Measurements from ENCODE around the gene TMEM88. TPM values are rescaled to one million over a fixed set of nuclear protein-coding genes. Genes with fewer than 3 reads are reported as not detected.

The TMEM88 gene
- total RNA-seq = 1.9 TPM

GRCh38 chr17:7854851-7855659 lies at the start of gene TMEM88:
TSS of gene TMEM88 (plus strand) at chr17:7855066. CDS start at chr17:7855075, 9 bp downstream.

GRCh38 chr17:7833795-7834541 lies 20.9 kb upstream of the TMEM88 start, which contains the start of gene KDM6B:
TSS of gene KDM6B (plus strand) at chr17:7834217. CDS start at chr17:7845555, 11,338 bp downstream.

GRCh38 chr17:7856811-7857712 lies 2.2 kb downstream of the TMEM88 start, which contains the start of gene NAA38:
TSS of gene NAA38 (minus strand) at chr17:7857559. CDS start at chr17:7857463, 96 bp downstream.

GRCh38 chr17:7857713-7858521 lies 3.1 kb downstream of the TMEM88 start, which contains the start of gene CYB5D1:
TSS of gene CYB5D1 (plus strand) at chr17:7858003. CDS start at chr17:7858135, 132 bp downstream.

GRCh38 chr17:7888184-7888920 lies 33.5 kb downstream of the TMEM88 start, which contains the start of gene CHD3:
TSS of gene CHD3 (plus strand) at chr17:7888789. CDS start at chr17:7889001, 212 bp downstream.

Other genes starting within 250 kb of the TMEM88 start
- gene FXR2, start 240.2 kb upstream of the TMEM88 start, total RNA-seq = 52.9 TPM
- 32.2 TPM for gene SAT2, start 227.2 kb upstream of the TMEM88 start, total RNA-seq
- gene SHBG, start 224.9 kb upstream of the TMEM88 start, total RNA-seq = not detected
- gene ATP1B2, start 204.1 kb upstream of the TMEM88 start, total RNA-seq = 16.6 TPM
- 15.3 TPM for gene TP53, start 167.6 kb upstream of the TMEM88 start, total RNA-seq
- 11.6 TPM for gene WRAP53, start 166.6 kb upstream of the TMEM88 start, total RNA-seq
- 19.7 TPM for gene EFNB3, start 149.9 kb upstream of the TMEM88 start, total RNA-seq
- gene DNAH2, start 137.3 kb upstream of the TMEM88 start, total RNA-seq = 2.2 TPM
- gene KDM6B, start 20.8 kb upstream of the TMEM88 start, total RNA-seq = 33.5 TPM
- 24.1 TPM for gene NAA38, start 2.5 kb downstream of the TMEM88 start, total RNA-seq
- 18.2 TPM for gene CYB5D1, start 2.9 kb downstream of the TMEM88 start, total RNA-seq
- 496 TPM for gene CHD3, start 33.7 kb downstream of the TMEM88 start, total RNA-seq
- gene RNF227, start 61.2 kb downstream of the TMEM88 start, total RNA-seq = 7.5 TPM
- gene KCNAB3, start 74.8 kb downstream of the TMEM88 start, total RNA-seq = 7.5 TPM
- 32.2 TPM for gene TRAPPC1, start 76.9 kb downstream of the TMEM88 start, total RNA-seq
- gene CNTROB, start 77.1 kb downstream of the TMEM88 start, total RNA-seq = 46.0 TPM
- gene GUCY2D, start 147.5 kb downstream of the TMEM88 start, total RNA-seq = not detected
- not detected for gene ALOX15B, start 184.0 kb downstream of the TMEM88 start, total RNA-seq
- 0.63 TPM for gene ALOX12B, start 232.7 kb downstream of the TMEM88 start, total RNA-seq